Cortex of kidney (tissue), 1 donor: Measurements from ENCODE around the gene LPCAT1.
"Not testable (repeated sequence)": the region's sequence is repeated elsewhere in the genome, so short reads cannot be mapped to it uniquely, and the experiment has no call there.

Experiments used
- DNase-seq: peaks from one replicate; lab custom pipeline; 2025; lab: John Stamatoyannopoulos, UW

The LPCAT1 gene

DNA sequence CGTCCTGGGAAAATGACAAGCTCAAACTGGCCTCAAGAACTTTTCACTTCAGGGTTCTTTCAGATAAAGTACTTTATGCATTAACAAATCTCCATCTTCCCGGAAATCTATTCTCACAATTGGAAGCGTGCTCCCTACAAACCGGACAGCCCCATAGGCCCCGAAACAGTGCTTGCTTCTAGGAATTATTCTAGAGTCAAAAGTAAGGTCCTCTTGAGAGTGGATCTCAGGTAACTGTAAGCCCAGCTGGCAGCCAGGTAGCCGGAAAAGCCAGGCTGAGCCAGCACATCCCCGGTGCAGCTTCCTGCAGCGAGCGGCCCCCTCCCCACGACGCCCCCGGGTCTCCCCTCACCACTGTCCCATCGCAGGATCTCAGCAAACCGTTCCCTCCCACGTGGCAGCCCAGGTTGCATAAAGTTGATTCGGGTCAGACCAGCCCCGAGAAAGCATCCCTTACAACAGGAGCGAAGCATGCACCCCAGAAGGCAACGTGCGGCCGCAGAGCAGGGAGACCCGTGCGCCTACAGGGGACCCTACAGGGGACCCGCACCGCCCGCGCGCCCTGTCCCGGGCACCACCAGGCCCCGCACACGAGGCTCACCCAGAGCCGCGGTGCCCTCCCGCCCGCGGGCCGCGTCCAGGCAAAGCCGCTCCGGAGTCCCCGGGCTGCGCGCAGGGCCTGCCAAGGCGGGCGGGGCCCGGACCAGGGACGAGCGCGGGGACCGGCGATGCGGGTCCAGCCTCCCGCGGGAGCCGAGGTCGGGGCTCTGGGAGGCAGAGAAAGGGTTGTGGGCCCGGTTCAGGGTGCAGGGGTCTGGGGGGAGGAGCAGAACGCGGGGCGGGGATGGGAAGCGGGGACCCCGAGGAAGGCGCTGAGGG, 920 bp downstream of the LPCAT1 start:
- no peak for DNase-seq

GRCh38 chr5:1521671-1522600, 1.8 kb downstream of the LPCAT1 start:
- DNase-seq = no peak

DNA sequence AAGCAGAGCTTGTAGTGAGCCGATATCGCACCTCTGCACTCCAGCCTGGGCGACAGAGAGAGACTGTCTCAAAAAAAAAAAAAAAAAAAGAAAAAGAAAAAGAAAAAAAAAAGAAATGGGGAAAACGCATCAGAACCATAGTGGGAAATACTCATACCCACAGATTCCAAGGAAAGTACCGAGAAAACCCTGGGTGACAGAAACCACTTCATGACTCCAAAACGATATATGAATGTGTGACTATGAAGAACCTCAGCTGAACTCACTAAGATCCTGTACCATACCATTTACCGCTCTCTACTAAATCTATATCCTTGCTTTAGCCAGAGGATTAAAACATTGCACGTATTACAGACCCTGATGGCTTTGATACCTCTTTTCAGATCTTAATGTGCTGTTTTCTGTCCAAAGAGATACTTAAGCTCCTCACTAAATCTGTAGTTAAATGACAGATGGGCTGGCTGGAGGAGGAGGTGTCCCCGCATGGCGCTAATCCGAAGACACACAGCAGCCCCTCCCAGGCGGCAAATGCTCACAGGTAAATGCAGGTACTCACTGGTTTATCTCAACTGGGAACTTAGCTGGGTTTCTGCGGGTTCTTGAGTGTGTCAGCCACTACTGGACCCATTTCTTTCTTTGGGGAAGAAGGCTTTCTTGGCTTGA, 2.8 kb downstream of the LPCAT1 start:
- no peak for DNase-seq

GRCh38 chr5:1519631-1520210, 4.0 kb downstream of the LPCAT1 start:
- DNase-seq = no peak

DNA sequence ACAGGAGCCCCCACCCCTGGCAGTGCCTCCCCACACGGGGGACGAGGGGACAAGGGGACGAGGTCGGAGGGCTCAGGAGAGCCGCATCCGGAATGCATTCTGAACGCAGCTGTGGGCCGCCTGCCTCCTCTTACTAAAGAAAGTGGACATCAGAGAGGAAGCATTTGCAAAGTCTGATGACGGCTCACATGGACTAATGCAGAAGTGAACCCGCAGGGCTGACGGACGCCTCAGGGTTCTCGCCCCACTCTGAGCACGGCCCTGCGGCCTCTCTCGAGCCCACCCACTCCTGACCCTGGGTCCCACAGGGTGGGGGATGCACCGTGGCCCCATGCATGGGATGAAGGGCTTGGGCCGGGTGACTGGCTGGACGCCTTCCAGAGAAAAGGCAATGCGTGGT, 5.9 kb downstream of the LPCAT1 start:
- DNase-seq = no peak

- no peak for DNase-seq
Observed at GRCh38 chr5:1516615-1517601, 6.9 kb downstream of the LPCAT1 start.

- DNase-seq = no peak
Observed at GRCh38 chr5:1515921-1516571, 7.7 kb downstream of the LPCAT1 start.

GRCh38 chr5:1515311-1515920, 8.3 kb downstream of the LPCAT1 start:
- DNase-seq = no peak

- not testable (repeated sequence) for DNase-seq
Observed at GRCh38 chr5:1514819-1515310, 8.9 kb downstream of the LPCAT1 start.

DNA sequence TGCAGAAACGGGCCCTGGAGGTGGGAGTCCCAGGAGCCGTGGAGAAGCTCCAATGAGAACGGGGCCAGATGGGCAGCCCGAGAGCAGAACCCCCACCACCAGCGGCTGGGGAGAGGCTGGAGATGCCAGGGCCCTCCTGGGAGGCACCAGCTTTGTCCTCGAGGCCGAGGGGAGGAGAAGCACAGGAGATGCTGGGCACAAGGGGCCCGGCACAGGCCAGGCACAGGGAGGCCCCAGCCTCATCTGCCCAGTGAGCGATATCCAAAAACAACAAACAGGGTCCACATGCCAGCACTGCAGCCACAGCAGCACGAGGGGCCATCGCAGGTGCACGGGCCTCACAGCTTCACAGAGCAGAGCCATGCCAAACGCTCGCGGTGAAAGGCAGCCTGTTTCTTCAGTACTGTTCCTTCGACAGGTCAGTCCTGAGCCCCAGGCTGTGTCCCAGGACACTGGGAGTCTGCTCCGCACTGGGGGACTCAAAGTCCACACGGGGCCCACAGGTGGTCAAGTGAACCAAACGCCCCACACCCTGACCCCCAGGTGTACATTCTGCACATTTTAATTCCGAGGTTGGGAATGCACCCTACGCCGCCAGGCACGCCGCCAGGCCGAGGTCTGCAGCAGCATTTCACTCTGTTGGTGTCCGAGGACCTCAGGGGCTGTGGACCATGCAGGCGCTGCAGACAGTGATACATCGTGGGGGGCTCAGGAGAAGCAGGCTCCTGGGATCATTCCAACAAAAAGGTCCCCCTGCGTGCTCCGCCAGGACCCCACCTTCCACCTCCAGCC, 9.5 kb downstream of the LPCAT1 start:
- no peak for DNase-seq

DNA sequence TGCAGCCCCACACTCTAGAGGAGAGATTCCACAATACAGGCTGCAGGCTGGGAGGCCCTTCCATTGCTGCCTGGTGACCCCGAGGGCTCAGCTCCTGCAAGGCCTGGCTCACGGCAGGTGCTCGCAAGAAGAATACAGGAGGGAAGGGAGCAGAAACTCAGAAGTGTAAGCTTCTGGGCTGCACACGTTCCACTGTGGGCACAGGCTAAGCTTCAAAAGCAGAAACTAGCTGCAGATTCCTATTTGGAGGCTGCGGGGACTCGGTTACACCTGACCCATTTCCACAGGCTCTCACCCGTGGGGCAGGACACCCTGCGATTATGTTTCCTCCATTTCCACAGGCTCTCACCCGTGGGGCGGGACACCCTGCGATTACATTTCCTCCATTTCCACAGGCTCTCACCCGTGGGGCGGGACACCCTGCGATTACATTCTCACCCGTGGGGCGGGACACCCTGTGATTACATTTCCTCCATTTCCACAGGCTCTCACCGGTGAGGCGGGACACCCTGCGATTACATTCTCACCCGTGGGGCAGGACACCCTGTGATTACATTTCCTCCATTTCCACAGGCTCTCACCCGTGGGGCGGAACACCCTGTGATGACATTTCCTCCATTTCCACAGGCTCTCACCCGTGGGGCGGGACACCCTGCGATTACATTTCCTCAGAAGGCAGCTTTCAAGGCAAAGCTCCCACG, 10.3 kb downstream of the LPCAT1 start:
- DNase-seq = no peak

GRCh38 chr5:1512541-1513291, 11.0 kb downstream of the LPCAT1 start:
- no peak for DNase-seq

GRCh38 chr5:1511651-1512540, 11.9 kb downstream of the LPCAT1 start:
- DNase-seq = no peak

GRCh38 chr5:1511048-1511447, 12.7 kb downstream of the LPCAT1 start:
- no peak for DNase-seq

DNA sequence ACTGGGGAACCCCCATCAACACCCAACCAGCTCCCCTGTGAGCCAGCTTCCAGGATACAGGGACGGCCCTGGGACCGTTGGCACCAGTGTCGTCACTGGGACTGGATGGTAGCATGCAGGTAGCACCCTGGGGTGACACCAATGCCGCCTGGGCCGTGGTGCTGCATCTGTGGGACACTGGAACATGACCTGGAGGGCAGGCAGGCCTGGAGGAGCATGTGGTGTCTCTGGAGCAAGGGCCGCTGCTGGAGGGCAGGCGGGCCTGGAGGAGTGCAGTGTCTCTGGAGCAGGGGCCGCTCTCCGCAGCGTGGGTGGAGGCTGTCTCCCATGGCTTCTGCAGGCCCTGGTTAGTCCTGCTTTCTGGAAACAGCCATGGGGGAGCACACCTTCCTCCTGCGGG, 13.1 kb downstream of the LPCAT1 start:
- no peak for DNase-seq

GRCh38 chr5:1510151-1510561, 13.6 kb downstream of the LPCAT1 start:
- DNase-seq = no peak
